Endothelial cell of umbilical vein (primary cell): ENCODE results near the gene CDK5. TPM values are rescaled to one million over a fixed set of nuclear protein-coding genes. Genes with fewer than 3 reads are reported as not detected.
A peak's percentile ranks its signal among the peaks of the same experiment; 100 is the strongest.

ENCODE experiments used
- BruUV-seq: library from RNA; stranded (reverse); fragments of 400-500 nt; replicated peaks from 2 replicates; lab custom pipeline; 2021; lab: Mats Ljungman, UMichigan
- CTCF ChIA-PET: fragments of 300-600, 350-600 bp; sonication (Branson Sonifier 250); formaldehyde crosslinking; loops from one replicate; lab custom pipeline; 2021; ENCODE audit warnings: antibody characterized with exemption, inconsistent platforms; lab: Charles Lee
- POLR2A ChIA-PET: fragments of 300-600, 350-600 bp; sonication (Branson Sonifier 250); formaldehyde crosslinking; loops from one replicate; lab custom pipeline; 2021; ENCODE audit warnings: antibody characterized with exemption, inconsistent platforms; lab: Charles Lee
- DNase-seq: peaks from one replicate; pipeline ENCODE4 v3.0.0-alpha.2; 2011; ENCODE audit warnings: low read depth, low spot score
- FAIRE-seq: peaks from 2 replicates; lab custom pipeline; 2011; peaks lifted over from hg19 to GRCh38; lab: Jason Lieb, UNC
- H2AFZ ChIP-seq: 2 replicates; pipeline ENCODE4 v1.6.0; 2012; ENCODE audit warnings: low read depth, low read length, control low read depth, inconsistent platforms
- H3K27ac ChIP-seq: 2 replicates; pipeline ENCODE4 v1.5.1; 2011; ENCODE audit warnings: low read depth, mild to moderate bottlenecking, control low read depth, low read length, moderate library complexity; ENCODE audit not compliant: insufficient read depth
- H3K27me3 ChIP-seq, 2 experiments: 2 replicates each; pipeline versions ENCODE4 v1.6.0 to v1.6.1; 2011; ENCODE audit warnings: low read length in 2 of 2, mixed read lengths in 1 of 2; ENCODE audit not compliant: control insufficient read depth in 2 of 2, insufficient read depth in 2 of 2
- H3K36me3 ChIP-seq, 2 experiments: 2 replicates in 1 of 2; 3 replicates in 1 of 2; pipeline ENCODE4 v1.5.1; 2011; ENCODE audit warnings: low read length in 2 of 2, mild to moderate bottlenecking in 1 of 2, moderate library complexity in 1 of 2; ENCODE audit not compliant: control insufficient read depth in 2 of 2, insufficient read depth in 2 of 2; ENCODE audit errors: extremely low read depth in 1 of 2
- H3K4me1 ChIP-seq: 3 replicates; pipeline ENCODE4 v1.5.1; 2011; ENCODE audit warnings: mild to moderate bottlenecking, low read length; ENCODE audit not compliant: control insufficient read depth, insufficient read depth; ENCODE audit errors: extremely low read depth
- H3K4me2 ChIP-seq: 2 replicates; pipeline ENCODE4 v1.6.1; 2011; ENCODE audit warnings: low read length, control low read depth, mixed read lengths; ENCODE audit not compliant: insufficient read depth
- H3K4me3 ChIP-seq, 3 experiments: fragments of 200-600 bp in 1 of 3; sonication (generic), shearing (Covaris generic) in 1 of 3; replicated peaks in 1 of 3; 2 replicates each; pipeline ENCODE4 v1.5.1; 2011 to 2016; ENCODE audit warnings: control low read depth in 3 of 3, low read length in 3 of 3, mild to moderate bottlenecking in 2 of 3, inconsistent platforms in 1 of 3, low read depth in 1 of 3, moderate library complexity in 1 of 3; ENCODE audit not compliant: insufficient read depth in 1 of 3
- H3K79me2 ChIP-seq: 2 replicates; pipeline ENCODE4 v1.6.0; 2012; ENCODE audit warnings: low read length, inconsistent platforms; ENCODE audit not compliant: control insufficient read depth, insufficient read depth
- H3K9ac ChIP-seq: replicated peaks from 2 replicates; pipeline ENCODE3; 2011; ENCODE audit warnings: low read length, control low read depth; ENCODE audit not compliant: insufficient read depth; ENCODE audit errors: extremely low read depth
- H3K9me1 ChIP-seq: replicated peaks from 3 replicates; pipeline ENCODE4 v1.6.0; 2011; ENCODE audit warnings: mild to moderate bottlenecking, low read length; ENCODE audit not compliant: control insufficient read depth, insufficient read depth; ENCODE audit errors: extremely low read depth
- H3K9me3 ChIP-seq: replicated peaks from 2 replicates; pipeline ENCODE4 v1.5.1; 2012; ENCODE audit warnings: low read length, inconsistent platforms; ENCODE audit not compliant: control insufficient read depth, insufficient read depth
- H4K20me1 ChIP-seq: replicated peaks from 2 replicates; pipeline ENCODE3; 2011; ENCODE audit warnings: mild to moderate bottlenecking, low read length; ENCODE audit not compliant: control insufficient read depth, insufficient read depth; ENCODE audit errors: extremely low read depth
- CTCF ChIP-seq, 2 donors: IDR thresholded peaks; 1 replicate in 1 of 2; 2 replicates in 1 of 2; pipeline ENCODE4 v1.5.1; 2011; ENCODE audit warnings: low read length in 2 of 2, mild to moderate bottlenecking in 2 of 2, moderate library complexity in 2 of 2, control low read depth in 1 of 2, inconsistent platforms in 1 of 2, low read depth in 1 of 2; ENCODE audit not compliant: insufficient read depth in 1 of 2; ENCODE audit errors: extremely low read depth in 1 of 2
- FOS ChIP-seq: IDR thresholded peaks from 2 replicates; pipeline ENCODE4 v1.6.1; 2011; ENCODE audit warnings: mild to moderate bottlenecking, low read length, moderate library complexity, borderline replicate concordance; ENCODE audit not compliant: insufficient read depth
- GATA2 ChIP-seq: IDR thresholded peaks from 2 replicates; pipeline ENCODE4 v1.7.0; 2011; ENCODE audit warnings: low read depth, mild to moderate bottlenecking, moderate library complexity, mixed read lengths, low read length; ENCODE audit not compliant: insufficient read length, insufficient read depth
- MYC ChIP-seq: IDR thresholded peaks from one replicate; pipeline ENCODE4 v1.6.1; 2011; ENCODE audit warnings: mild to moderate bottlenecking, low read depth, low read length
- POLR2A ChIP-seq: IDR thresholded peaks from 2 replicates; pipeline ENCODE4 v1.6.1; 2012; ENCODE audit warnings: low read depth, mild to moderate bottlenecking, control low read depth, low read length
- dilution Hi-C: fragments of 300-500 bp; cut with MboI; formaldehyde crosslinking; loops from one replicate; pipeline ENCODE4 v1.15.0; 2019; ENCODE audit warnings: low sequenced_read_pairs; ENCODE audit not compliant: extremely low pct_ligation_motif_present
- intact Hi-C: fragments of 100-400 bp; cut with micrococcal nuclease; formaldehyde crosslinking; loops from one replicate; pipeline ENCODE4 v1.10.0; 2022
- polyA plus RNA-seq, 4 experiments: library from polyadenylated mRNA; depleted of rRNA in 3 of 4; stranded (reverse) in 3 of 4; unstranded in 1 of 4; fragments of >200 nt; gene quantifications; 2 replicates each; pipeline versions ENCODE4 v1.2.1 to v1.2.3, GENCODE V29; 2011 to 2012; ENCODE audit warnings: missing spikeins in 1 of 4
- total RNA-seq: library from RNA; stranded (reverse); gene quantifications from 2 replicates; pipeline ENCODE4 v1.2.3, GENCODE V29; 2021

CDK5 gene
- total and polyA plus RNA-seq, 2 donors (not counting 3 experiments of a cell fraction or from before 2014, with no cell fraction given): 16.5 to 38.3 TPM

DNA sequence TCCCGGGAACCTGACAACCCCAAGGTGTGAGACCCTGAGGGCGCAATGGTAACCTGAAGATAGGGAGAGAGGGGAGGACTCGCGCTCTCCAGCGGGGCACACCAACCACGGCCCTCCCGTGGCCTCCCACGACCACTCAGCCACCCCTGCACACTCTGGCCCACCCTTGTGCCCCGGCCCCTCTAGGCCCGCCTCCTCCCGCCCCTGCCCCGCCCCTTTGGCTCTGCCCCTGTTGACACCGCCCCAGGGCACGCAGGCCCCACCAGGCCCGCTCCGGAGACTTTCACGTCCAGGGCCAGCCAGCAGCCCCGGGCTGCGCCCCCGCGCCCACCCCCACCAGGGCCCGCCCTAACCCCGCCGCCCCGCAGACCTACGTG is 44.4 kb downstream of the CDK5 start:
- no peak for DNase-seq
- Histone ChIP-seq H3K27ac (no peak overlapping the region), H3K9me1 (no peaks in the 10 kb centered on the region), H3K36me3 (peaks cover 0 to 21% of the 10 kb centered on the region in 2 experiments), H3K27me3 (no peaks in the 10 kb centered on the region), H2AFZ (no peak overlapping the region), H3K4me1 (peaks cover 18% of the 10 kb centered on the region), H3K9me3 (no peaks in the 10 kb centered on the region), H3K79me2 (no peaks in the 10 kb centered on the region), H3K4me2 (no peak overlapping the region), H3K9ac (no peak overlapping the region), H4K20me1 (no peaks in the 10 kb centered on the region), H3K4me3 (no peak overlapping the region)
- BruUV-seq: no TSS peak
- CTCF ChIA-PET: interaction anchor here (2.4 to 6.5 kb wide), 4 partner anchors 20 to 115 kb away, joined by 11 to 68 read pairs (median 22); partner anchors contain the start of gene NOS3
- dilution Hi-C loops: no loop called here
- POLR2A ChIA-PET: no interaction called here
- FAIRE-seq: no peak
- TF ChIP-seq GATA2: no peak
- no peak for TF ChIP-seq FOS
- intact Hi-C loops: no loop called here

DNA sequence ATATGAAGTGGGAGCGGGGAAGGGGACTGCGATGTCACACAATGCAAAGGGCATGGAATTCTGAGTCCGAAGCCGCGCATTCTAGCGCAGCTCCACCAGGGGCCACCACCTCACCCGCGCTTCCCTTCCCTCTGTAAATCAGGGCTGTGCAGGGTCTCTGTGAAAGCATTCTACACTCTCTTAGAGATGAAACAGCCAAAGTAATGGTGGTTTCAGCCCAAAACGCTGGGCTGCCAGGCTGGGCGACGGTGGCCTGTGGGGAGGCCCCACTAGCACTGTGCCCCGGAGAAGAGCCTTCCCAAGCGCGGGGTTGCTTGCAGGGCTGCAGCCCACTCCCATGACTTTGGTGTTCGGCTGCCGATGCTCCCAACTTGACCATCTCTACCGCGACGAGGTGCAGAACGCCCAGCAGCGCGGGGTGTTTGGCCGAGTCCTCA is 44.8 kb downstream of the CDK5 start:
- no peaks in the 10 kb centered on the region for H3K9me1 ChIP-seq
- FAIRE-seq (peak; percentile 53), DNase-seq (no peak)
- dilution Hi-C loops (no loop called here), intact Hi-C loops (loop anchor here (1.0 kb wide), 1 partner anchor 98 kb away; no protein-coding TSS in a partner anchor)
- H2AFZ ChIP-seq: no peak overlapping the region
- H3K9ac ChIP-seq: no peak overlapping the region
- peak; percentile 46 to 58 for TF ChIP-seq CTCF (IDR thresholded peaks at IDR 0.05; ENCODE audit: extremely low read depth in 1 of 2, insufficient read depth in 1 of 2, low read depth in 1 of 2, low read length in 2 of 2)
- no peak for TF ChIP-seq MYC
- TF ChIP-seq POLR2A: no peak
- H3K9me3 ChIP-seq: no peaks in the 10 kb centered on the region
- POLR2A ChIA-PET: no interaction called here
- no peak overlapping the region for H3K4me2 ChIP-seq
- no peak overlapping the region for H3K27ac ChIP-seq
- BruUV-seq: no TSS peak
- no peaks in the 10 kb centered on the region for H3K27me3 ChIP-seq
- H3K36me3 ChIP-seq: peaks cover 0 to 21% of the 10 kb centered on the region in 2 experiments
- H3K4me3 ChIP-seq: no peak overlapping the region
- H3K4me1 ChIP-seq: peaks cover 19% of the 10 kb centered on the region
- no peaks in the 10 kb centered on the region for H3K79me2 ChIP-seq
- CTCF ChIA-PET: interaction anchor here (0.6 to 9.4 kb wide), 8 partner anchors 7 to 134 kb away, joined by 3 to 107 read pairs (median 11); partner anchors contain the start of genes ATG9B and NOS3
- no peaks in the 10 kb centered on the region for H4K20me1 ChIP-seq
